Measurements from ENCODE around the gene ZACN.

DNA sequence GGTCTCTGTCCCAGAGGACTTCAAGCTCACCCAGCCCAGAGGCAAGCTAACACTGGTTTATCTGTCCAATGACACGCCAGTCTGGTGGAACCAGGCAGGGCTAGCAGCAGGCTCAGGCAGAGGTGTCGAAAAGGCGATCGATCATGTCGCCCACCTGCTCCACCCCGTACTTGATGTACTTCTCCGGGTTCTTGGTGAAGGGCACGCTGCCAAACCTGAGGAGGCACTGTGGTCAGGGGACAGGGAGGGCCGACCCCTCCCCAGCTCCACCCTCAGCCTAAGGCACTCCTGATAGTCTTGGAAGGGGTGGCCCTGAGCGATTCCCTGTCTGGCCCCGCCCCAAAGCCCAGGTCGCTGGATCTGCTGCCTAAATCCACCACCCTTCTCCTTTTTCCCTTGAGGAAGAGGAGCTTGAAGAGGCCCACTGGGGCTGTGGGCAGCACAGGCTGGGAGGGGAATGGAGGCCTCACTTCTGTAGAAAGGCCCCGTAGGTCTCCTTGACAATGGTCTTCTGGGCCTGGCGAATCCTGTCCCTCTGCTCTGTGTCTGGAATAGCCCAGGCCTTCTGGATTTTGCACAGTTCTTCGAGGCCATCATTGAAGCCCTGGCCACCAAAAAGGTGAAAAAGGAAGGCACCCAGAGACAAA lies 4.7 kb downstream of the ZACN start:
- TF ChIP-seq, protein P1, sequence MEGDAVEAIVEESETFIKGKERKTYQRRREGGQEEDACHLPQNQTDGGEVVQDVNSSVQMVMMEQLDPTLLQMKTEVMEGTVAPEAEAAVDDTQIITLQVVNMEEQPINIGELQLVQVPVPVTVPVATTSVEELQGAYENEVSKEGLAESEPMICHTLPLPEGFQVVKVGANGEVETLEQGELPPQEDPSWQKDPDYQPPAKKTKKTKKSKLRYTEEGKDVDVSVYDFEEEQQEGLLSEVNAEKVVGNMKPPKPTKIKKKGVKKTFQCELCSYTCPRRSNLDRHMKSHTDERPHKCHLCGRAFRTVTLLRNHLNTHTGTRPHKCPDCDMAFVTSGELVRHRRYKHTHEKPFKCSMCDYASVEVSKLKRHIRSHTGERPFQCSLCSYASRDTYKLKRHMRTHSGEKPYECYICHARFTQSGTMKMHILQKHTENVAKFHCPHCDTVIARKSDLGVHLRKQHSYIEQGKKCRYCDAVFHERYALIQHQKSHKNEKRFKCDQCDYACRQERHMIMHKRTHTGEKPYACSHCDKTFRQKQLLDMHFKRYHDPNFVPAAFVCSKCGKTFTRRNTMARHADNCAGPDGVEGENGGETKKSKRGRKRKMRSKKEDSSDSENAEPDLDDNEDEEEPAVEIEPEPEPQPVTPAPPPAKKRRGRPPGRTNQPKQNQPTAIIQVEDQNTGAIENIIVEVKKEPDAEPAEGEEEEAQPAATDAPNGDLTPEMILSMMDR (IDR thresholded peaks at IDR 0.05) = no peak
- no peak for TF ChIP-seq POLR2A (IDR thresholded peaks at IDR 0.05)
